HG03025 (cell line): Measurements from ENCODE around the gene CNEP1R1.

ENCODE experiments used
- ATAC-seq: cut with Tn5 transposase; IDR thresholded peaks from one replicate; pipeline ENCODE4 v1.9.1; 2021; ENCODE audit warnings: mild to moderate bottlenecking, moderate library complexity; ENCODE audit not compliant: unreplicated experiment, low FRiP score

CNEP1R1 gene

DNA sequence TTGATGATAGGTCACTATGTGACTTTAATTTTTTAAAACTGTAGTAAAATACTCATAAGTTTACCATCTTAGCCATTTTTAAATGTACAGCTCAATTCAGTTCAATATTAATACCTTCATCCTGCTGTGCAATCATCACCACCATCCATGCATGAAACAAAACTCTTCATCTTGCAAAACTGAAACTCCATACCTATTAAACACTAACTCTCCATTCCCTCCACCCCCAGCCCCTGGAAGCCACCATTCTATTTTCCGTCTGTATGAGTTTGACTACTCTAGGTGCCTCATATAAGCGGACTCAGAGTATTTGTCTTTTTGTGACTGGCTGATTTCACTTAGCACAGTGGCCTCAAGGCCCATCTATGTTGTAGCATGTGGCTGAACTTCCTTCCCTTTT is 9.4 kb upstream of the CNEP1R1 start:
- no peak for ATAC-seq

DNA sequence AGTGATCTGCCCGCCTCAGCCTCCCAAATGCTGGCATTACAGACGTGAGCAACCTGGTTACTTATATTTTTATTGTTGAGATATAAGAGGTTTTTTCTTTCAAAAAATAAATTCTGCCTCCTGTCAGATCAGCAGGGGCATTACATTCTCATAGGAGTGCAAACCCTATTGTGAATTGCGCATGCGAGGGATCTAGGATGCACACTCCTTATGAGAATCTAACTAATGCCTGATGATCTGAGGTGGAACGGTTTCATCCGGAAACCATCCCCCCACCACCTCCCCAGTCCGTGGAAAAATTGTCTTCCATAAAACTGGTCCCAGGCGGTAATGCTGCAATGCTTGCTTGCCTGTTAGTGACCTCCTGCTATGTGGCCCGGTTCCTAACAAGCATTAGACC is 7.5 kb upstream of the CNEP1R1 start:
- no peak for ATAC-seq

DNA sequence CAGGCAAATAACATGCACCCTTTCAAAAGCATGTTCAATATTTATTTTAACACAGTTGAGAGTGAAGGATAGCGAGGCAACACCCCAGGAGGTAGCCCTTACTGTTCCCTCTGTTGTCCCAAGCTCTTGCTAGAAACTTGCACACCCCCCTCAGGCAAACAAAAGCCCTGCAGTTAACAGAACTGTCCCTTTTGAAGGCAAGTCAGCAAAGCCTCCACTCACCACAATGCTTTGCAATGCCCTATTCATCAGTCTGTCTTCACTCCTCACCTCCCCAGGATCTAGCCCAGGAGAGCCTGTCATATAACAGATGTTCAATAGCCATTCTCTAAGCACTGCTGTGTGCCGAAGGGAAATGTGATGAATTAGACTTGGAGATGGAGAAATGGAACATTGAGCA is 3.5 kb upstream of the CNEP1R1 start:
- ATAC-seq = no peak

DNA sequence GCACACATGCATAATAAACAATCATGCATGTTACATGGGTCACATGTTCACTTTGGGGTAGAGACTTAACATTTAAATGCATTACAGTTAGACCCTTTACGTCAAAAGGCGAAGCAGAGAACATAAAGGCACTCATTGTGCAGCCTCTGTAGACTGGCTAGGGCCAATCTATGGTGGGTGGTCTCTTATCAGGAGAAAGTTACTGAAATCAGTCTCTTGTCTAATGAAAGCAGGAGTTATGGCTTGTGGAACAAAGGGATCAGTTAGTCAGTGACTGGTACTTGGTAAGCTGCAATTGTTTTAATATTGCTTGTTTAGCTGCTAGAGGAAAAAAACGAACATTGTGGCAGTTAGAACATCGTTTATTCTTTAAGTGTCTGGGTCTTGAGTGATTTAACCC is 1.4 kb upstream of the CNEP1R1 start:
- no peak for ATAC-seq

DNA sequence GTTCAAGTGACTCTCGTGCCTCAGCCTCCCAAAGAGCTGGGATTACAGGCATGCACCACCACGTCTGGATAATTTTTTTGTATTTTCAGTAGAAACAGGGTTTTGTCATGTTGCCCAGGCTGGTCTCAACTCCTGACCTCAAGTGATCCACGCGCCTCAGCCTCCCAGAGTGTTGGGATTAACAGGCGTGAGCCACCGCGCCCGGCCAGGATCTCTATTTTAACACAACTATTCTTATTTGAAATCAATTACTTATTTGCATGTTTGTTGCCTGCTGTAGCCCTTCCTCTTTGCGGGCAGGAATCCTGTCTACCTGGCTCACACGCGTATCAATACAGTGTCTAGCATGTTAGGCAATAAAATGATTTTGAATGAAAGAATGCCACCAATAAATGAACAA is 818 bp upstream of the CNEP1R1 start:
- no peak for ATAC-seq

DNA sequence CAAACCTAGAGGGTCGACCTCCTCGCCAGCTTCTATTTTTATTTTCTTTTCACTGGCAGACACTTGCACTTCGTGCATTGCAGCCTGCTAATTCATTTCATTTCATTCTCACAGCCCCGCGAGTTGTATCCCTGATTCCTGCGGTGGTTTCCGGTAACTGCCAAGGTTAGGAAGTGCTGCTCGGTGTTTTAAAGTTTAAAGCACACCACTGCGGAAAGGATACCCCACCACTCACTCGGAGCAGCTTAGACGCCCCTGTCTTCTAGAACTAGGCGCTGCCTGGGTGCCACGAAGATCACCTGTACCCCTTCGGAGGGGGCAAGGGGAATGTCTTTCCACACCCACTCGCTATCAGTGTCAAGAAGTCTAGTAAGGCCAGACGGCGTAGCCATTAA is 509 bp downstream of the CNEP1R1 start:
- ATAC-seq = no peak

DNA sequence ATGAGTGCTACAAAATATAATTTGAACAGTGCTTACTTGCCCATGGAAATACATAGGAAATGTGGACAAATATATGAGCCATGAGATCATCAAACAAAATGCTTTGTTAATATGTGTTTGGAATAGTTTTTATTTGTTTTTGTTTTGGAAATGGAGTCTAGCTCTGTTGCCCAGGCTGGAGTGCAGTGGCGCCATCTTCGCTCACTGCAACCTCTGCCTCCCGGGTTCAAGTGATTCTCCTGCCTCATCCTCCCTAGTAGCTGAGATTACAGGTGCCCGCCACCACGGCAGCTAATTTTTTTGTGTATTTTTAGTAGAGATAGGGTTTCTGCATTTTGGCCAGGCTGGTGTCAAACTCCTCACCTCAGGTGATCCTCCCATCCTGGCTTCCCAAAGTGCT is 2.8 kb downstream of the CNEP1R1 start:
- ATAC-seq = no peak

DNA sequence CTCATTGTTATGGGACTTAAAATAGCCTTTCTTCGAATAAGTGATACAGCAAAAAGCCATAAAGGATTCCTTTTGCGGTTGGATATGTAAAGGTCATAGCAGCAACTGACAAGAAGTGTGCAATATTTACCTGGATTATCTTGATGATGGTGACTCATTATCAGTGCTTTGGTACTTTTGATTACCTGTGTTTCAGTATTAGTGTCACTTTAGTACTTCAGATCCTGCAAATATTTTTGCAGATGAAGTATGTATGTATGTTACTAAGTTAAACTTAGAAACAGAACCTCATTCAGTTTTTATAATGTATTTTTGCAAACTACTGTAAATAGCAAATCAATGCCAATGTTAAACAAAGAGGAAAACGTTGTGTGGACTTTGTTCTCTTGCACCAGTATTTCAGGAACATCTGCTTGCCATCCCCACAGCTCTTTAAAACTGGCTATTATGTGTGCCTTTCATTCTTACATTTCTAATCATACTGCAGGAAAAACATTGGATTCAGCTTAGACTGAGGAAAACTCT is 10.5 kb downstream of the CNEP1R1 start:
- ATAC-seq = no peak

DNA sequence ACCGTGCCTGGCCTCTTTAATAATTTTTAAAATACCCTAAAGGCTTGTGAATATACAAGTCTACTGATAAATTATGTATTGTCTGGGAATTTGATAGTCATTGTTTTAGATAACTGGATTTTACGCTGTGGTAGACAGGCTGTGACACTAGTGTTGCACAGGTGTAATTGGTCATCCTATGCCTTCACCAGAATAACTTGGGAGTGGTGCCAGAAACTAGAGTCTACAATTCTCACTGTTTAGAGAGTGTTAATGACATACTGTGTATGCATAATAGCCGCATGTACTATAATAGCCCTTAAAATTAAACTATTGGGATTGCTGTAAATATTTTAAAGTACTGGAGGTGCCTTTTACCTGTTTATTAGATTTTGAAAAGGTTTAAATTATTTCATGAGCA is 11.4 kb downstream of the CNEP1R1 start:
- ATAC-seq = no peak

DNA sequence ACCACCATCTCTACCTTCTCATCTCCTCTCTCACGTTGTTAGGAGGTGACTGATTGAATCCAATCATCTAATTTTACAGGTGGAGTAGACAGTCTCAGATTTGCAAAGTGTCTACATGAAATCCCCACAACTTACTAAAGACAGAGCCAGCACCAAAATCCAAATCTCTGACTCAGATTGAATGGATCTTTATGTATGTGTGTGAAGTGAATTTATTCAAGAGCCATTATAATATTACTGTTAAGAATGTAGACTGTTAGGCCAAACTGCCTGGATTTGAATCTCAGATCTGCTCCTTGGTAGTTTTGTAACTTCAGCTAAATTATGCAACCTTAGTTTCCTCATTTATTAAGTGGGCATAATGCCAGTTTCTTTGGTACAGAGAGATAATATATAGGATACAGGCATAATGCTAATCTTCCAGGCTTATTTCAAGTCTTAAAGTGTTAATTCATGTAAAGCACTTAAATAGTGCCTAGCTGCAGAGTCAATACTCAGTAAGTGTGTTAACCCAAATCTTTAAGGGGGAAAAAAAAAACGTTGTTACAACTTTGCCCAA is 12.7 kb downstream of the CNEP1R1 start:
- no peak for ATAC-seq

DNA sequence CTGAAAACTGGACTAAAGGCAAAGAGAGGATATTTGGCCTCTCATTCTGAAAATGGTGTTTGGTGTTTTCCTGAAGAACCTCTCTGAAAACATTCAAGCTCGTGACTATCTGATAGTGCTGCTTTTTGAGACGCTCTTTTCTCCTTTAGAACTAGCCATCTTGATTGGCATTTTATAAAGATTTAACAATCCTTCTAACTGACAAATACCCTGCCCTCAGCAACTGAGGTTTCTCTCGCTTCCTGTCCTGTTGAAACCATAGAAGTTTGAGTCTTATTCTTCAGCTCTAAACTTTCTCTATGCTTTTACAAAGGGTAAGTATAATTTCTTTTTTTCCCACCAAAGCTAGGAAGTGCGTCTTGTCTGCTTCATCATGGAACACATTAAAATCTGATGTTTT is 13.3 kb downstream of the CNEP1R1 start:
- ATAC-seq = no peak

DNA sequence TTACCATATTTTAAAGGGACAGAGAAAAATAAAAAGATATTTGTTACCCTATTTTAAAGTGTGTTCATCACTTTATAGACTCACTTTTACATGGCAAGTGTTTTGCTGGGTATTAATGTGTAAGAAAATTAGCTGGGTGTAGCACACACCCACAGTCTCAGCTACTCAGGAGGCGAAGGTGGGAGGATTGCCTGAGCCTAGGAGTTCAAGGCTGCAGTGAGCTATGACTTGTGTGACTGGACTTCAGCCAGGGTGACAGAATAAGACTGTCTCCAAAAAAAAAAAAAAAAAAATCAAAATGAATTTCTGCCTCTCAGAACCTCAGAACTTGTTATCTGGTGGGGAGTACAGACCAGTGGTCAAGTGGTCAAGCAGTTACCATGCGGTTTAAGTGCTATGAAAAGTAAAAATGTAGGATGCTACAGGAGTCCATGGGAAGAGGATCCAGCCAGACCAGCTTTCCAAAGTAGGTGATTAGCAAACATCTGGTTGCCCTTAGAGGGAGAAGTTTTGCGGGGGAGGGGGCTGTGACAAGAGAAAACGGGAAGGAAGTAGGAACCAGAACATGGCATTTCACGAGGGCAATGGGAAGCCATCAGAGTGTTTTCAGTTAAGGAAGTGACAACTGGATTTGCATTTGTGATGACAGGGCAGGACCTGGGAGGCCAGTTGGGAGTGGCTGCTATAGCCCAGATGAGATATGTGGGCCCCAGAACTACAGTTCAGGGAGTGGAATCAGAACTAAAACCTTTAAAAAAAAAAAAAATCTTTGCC is 13.9 kb downstream of the CNEP1R1 start:
- no peak for ATAC-seq

DNA sequence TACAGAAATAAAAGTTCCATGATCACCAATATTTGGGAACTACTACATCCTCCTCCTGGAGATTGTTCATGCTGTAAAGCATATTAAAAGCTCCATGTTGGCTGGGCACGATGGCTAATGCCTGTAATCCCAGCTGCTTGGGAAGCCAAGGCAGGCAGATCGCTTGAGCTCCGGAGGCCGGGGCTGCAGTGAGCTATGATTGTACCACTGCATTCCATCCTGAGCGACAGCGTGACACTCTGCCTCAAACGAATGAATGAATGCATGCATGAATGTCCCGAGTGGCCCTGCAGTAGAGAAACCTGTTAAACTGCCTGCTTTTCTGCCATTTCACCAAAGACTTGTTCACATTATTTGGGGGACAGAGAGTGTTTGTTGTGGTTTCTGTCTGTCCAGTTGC is 15.0 kb downstream of the CNEP1R1 start:
- ATAC-seq = no peak

DNA sequence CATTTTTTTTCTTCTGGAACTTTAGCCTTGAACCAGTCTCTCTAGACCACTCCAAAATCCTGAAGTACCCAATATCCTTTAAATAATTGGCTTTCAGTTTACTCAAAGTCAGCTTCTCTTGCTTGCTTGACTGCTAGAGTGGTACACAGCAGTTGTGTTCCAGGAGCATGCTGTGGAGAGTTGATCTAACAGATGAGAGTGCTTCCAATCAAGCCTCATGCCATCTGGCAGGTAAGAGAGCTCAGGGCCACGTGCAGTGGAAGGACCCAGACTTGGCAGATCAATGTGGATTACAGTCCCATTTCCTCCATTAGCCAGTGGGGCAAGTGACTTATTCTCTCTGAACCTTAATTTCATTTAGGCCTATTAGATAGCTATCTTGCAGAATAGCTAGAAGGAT is 15.7 kb downstream of the CNEP1R1 start:
- no peak for ATAC-seq

DNA sequence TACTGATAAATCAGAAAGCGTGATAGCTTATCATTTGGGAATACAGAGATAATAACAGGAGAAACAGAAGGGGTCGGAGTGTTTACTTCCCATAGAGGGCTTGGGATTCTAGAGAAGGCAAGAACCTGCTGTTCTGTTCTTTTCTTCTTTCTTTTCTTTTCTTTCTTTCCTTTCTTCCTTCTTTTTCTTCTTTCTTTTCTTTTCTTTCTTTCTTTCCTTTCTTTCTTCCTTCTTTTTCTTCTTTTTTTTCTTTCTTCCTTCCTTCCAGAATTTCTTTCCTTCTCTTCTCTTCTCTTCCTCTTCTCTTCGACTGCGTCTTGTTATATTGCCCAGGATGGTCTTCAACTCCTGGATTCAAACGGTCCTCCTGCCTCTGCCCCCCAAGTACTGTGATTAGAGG is 18.3 kb downstream of the CNEP1R1 start:
- no peak for ATAC-seq

DNA sequence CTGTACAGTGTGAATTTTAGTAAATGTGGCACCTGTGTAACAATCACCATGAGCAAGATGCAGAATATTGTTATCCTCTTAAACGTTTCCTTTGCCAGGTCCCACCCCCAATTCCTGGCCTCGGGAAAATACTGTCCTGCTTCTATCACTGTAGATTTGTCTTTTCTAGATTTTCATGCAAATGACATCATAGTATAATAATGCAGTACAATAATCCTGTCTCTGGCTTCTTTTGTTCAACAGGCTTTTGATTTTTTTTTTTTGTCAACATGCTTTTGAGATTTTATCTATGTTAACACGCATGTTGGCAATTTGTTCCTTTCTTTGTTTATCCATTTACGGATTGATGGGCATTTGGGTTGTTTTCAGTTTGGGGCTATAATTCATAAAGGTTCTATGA is 20.4 kb downstream of the CNEP1R1 start:
- no peak for ATAC-seq

DNA sequence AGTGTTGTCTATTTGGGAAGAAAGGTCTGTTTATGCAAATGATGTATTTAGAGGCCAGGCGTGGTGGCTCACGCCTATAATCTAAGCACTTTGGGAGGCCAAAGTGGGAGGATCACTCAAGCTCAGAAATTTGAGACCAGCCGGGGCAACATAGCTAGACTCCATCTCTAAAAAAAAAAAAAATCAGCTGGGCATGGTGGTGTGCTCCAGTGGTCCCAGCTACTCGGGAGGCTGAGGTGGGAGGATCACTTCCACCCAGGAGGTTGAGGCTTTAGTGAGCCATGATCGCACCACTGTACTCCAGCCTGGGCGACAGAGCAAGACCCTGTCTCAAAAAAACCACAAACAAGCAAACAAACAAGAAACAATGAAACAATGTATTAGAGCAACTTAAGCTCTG is 21.8 kb downstream of the CNEP1R1 start:
- ATAC-seq = no peak

DNA sequence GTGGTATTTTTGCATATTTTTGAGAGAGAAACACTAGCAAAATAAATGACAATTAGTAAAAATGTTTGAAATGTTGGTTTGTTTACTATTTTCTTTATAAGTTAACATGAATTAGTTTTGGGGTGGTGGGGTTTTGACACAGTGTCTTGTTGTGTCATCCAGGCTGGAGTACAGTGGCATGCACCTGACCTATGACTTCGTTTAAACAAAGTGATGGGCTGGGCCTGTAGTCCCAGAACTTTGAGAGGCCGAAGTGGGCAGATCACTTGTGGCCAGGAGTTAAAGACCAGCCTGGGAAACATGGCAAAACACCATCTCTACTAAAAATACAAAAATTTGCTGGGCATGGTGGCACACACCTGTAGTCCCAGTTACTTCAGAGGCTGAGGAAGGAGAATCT is 22.8 kb downstream of the CNEP1R1 start:
- no peak for ATAC-seq

DNA sequence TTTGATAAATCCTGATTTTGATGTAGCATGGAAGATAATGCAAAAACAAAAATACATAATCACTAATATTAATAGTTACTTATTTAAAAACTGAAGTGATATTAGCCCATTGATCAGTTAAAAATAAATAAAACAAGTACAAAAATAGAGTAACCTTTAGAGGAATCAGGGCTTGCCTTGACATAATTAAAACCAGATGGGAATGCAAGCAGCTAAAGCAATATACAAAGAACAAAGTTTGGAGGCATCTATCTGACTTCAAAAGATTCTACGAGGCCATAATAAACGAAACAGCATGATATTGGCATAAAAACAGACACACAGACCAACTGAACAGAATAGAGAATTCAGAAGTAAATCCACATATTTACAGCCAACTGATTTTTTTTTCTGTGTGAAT is 25.8 kb downstream of the CNEP1R1 start:
- ATAC-seq = no peak

DNA sequence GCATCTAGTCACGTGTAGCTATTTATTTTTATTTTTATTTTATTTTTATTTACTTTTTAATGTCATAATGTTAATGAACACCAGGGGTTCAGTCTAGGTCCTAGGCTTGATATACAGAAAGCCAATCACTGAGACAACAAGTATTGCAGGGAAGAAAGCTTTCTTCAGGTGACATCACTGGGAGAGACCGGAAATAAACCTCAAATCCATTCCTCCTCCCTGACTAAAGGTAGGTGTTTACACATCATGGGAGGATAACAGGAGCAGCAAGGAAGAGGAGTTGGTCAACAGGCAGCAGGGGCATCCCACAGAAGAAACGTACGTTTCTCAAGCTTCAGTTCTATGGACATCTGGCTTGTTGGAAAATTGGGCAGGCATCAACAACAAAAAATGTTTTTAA is 31.2 kb downstream of the CNEP1R1 start:
- ATAC-seq = no peak

DNA sequence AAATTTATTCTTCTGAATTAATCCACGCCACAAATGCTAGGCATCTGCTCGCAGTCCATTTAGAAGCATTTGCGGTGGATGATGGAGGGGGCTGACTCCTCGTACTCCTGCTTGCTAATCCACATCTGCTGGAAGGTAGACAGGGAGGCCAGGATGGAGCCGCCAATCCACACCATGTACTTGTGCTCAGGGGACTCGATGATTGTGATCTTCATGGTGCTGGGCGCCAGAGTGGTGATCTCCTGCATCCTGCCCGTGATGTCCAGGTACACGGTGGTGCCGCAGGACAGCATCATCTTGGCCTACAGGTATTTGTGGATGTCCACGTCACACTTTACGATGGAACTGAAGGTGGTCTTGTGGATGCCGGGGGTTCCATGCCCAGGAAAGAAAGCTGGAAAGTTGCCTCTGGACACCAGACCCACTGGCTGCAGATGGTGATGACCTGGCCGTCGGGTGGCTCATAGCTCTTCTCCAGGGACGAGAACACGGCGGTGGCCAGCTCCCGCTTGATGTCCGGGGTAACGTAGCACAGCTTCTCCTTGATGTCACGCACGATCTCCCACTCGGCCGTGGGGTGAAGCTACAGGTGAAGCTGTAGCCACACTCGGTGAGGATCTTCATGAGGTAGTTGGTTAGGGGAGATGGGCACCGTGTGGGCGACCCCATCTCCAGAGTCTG is 33.2 kb downstream of the CNEP1R1 start:
- ATAC-seq = no peak

DNA sequence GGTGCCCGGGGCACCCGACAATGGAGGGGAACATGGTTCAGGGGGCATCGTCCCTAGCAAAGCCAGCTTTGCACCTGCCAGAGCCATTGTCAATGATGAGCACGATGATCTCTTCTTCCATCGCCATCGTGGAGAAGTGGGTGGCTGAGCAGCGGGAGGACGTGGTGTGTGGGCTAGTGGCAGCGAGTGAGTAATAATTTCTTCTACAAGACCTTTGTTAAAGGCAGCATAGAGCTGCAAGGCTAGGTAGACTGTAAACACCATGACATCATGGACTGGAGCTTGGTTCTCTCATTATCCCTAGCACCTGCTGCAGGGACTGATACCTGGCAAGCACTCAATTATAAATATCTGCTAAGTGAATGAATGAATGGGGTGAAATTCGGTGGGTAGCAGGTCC is 34.1 kb downstream of the CNEP1R1 start:
- ATAC-seq = no peak
